ENCODE measurements around the gene KAT2B.

The KAT2B gene

DNA sequence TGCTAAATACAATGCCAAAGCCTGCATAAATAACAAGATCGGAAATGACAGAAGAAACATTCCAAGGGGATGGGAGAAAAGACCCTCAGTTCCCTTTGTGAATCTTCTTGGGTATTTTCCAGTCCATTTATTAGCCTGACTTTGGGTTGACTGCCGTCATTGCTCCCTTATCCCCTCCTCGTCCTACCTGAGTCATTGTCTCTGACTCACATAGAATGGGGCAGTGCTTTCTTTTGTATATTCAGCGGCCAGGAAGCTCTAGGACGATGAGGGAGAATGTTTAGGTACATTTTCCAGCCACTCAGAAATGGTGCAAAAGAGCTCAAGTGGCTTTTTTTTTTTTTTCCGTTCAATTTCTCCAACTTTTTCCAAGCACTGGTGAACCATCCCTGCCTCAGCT is 71.6 kb downstream of the KAT2B start:
- no peak overlapping the region for H3K27ac ChIP-seq
- TF ChIP-seq, protein P1, sequence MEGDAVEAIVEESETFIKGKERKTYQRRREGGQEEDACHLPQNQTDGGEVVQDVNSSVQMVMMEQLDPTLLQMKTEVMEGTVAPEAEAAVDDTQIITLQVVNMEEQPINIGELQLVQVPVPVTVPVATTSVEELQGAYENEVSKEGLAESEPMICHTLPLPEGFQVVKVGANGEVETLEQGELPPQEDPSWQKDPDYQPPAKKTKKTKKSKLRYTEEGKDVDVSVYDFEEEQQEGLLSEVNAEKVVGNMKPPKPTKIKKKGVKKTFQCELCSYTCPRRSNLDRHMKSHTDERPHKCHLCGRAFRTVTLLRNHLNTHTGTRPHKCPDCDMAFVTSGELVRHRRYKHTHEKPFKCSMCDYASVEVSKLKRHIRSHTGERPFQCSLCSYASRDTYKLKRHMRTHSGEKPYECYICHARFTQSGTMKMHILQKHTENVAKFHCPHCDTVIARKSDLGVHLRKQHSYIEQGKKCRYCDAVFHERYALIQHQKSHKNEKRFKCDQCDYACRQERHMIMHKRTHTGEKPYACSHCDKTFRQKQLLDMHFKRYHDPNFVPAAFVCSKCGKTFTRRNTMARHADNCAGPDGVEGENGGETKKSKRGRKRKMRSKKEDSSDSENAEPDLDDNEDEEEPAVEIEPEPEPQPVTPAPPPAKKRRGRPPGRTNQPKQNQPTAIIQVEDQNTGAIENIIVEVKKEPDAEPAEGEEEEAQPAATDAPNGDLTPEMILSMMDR (conservative IDR thresholded peaks at IDR 0.05), result no peak

- TF ChIP-seq, protein P1 (conservative IDR thresholded peaks at IDR 0.05), result no peak
- no peak overlapping the region for H3K27ac ChIP-seq
Observed at GRCh38 chr3:20121088-20121487, 80.8 kb downstream of the KAT2B start.

- TF ChIP-seq, protein P1 (conservative IDR thresholded peaks at IDR 0.05), result no peak
- no peak overlapping the region for H3K27ac ChIP-seq
Observed at GRCh38 chr3:20123131-20123652, 82.9 kb downstream of the KAT2B start.

DNA sequence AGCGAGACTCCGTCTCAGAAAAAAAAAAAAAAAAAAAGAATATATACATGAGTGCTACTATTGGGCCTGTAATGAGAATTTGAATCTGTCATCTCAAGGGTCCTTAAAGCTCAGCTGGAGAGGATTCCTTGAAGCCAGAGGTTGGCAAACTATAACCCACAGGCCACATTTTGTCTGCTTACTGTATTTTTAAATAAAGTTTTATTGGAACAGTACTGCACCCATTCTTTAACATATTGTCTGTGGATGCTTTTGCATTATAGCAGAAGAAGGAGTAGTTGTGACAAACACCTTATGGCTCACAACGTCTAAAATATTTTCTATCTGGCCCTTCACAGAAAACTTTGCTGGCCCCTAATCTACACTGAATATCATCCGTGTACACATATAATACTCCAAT is 85.0 kb downstream of the KAT2B start:
- TF ChIP-seq, protein P1 (conservative IDR thresholded peaks at IDR 0.05), result no peak
- no peak overlapping the region for H3K27ac ChIP-seq

- no peak overlapping the region for H3K27ac ChIP-seq
- TF ChIP-seq, protein P1 (conservative IDR thresholded peaks at IDR 0.05), result no peak
Observed at GRCh38 chr3:20125897-20126296, 85.7 kb downstream of the KAT2B start.

DNA sequence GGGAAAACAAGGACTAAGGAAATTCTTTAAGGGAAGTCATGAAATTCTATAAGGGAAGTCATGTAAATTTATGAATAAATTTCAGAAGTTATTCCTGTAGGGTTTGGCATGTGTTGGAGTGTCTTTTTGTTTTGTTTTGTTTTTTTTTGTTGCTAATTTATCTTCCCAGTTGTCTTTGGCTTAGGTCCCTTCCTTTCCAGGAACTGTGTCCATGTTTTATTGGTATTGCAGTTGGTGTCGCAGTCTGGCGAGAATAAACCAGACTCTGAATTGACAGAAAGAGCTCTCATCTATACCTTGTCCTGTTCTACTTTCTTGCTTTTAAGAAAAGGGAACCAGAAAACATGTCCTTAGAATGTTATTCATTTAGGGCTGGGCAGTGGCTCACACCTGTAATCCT is 88.1 kb downstream of the KAT2B start:
- no peak overlapping the region for H3K27ac ChIP-seq
- TF ChIP-seq, protein P1 (conservative IDR thresholded peaks at IDR 0.05), result no peak

GRCh38 chr3:20130106-20130505 is 89.9 kb downstream of the KAT2B start:
- no peak overlapping the region for H3K27ac ChIP-seq
- TF ChIP-seq, protein P1 (conservative IDR thresholded peaks at IDR 0.05), result no peak

All from VCaP (cell line).